Measurements from ENCODE around the gene CCDC47. TPM values are rescaled to one million over a fixed set of nuclear protein-coding genes. Genes with fewer than 3 reads are reported as not detected.

The CCDC47 gene, protein sequence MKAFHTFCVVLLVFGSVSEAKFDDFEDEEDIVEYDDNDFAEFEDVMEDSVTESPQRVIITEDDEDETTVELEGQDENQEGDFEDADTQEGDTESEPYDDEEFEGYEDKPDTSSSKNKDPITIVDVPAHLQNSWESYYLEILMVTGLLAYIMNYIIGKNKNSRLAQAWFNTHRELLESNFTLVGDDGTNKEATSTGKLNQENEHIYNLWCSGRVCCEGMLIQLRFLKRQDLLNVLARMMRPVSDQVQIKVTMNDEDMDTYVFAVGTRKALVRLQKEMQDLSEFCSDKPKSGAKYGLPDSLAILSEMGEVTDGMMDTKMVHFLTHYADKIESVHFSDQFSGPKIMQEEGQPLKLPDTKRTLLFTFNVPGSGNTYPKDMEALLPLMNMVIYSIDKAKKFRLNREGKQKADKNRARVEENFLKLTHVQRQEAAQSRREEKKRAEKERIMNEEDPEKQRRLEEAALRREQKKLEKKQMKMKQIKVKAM
- total RNA-seq (ENCODE audit: low replicate concordance): 71.8 and 78.2 TPM in 2 replicates
- long read RNA-seq, transcript CCDC47-204 (12 exons, 1,719 nt): minor isoform, 27 of 276 reads
- long read RNA-seq, transcript CCDC47-201 (13 exons, 3,466 nt): major isoform, 203 of 276 reads
- long read RNA-seq, partial matches to known transcripts: 38 of 276 reads
- long read RNA-seq, other reads (novel, unspliced or antisense): 8 of 276 reads

DNA sequence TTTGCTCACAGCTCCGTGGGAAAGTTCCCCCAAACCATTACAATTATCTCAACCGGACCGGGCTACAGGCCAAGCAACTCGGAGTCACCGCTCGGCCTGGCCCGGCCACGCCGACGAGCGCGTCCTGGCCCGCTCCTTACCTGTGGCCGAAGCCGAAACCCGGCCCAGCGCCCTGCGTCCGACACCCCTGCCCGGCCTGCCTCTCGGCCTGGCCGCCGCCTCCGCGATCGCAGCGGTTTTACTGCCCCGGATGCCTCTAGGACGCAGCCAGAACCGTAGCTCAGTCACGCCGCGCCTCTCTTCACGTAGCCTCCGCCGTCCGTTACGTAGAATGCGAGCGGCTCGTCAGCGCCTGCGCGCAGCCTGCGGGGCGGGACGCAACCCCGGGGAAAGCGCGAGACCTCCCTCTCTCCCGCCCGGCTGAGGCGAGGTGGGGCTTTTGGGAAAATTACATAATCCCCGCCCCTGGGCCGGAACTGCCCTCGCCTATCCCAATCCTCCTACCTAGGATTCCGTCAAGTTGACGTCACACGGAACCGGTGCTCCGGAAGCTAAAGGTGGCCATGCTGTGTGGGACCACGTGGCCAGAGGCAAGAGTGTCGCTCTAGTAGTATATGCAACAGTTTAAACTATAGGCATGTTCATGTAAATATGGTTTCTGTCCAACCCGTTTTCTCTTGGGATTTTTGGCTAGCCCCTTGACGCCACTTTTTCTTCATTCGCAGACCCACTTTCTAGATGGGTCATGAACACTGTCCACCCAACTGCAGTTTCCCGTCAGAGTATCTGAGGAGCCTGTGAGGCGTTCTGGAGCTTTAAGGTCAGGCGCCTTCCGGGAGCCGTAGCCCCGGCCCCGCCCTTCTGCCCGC lies at the start of gene CCDC47:
TSS of gene CCDC47 (minus strand) at position 326 of the 869 bp plus-strand sequence. CDS start 7,422 bp downstream, outside the sequence.
- TF ChIP-seq, protein P1, sequence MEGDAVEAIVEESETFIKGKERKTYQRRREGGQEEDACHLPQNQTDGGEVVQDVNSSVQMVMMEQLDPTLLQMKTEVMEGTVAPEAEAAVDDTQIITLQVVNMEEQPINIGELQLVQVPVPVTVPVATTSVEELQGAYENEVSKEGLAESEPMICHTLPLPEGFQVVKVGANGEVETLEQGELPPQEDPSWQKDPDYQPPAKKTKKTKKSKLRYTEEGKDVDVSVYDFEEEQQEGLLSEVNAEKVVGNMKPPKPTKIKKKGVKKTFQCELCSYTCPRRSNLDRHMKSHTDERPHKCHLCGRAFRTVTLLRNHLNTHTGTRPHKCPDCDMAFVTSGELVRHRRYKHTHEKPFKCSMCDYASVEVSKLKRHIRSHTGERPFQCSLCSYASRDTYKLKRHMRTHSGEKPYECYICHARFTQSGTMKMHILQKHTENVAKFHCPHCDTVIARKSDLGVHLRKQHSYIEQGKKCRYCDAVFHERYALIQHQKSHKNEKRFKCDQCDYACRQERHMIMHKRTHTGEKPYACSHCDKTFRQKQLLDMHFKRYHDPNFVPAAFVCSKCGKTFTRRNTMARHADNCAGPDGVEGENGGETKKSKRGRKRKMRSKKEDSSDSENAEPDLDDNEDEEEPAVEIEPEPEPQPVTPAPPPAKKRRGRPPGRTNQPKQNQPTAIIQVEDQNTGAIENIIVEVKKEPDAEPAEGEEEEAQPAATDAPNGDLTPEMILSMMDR (conservative IDR thresholded peaks at IDR 0.05): no peak
- Mint-ChIP-seq H3K4me3 (peak within 1 kb of the TSS; percentile 100), H3K36me3 (peaks cover 26% of the 10 kb centered on the region), H3K27me3 (peaks cover 3% of the 10 kb centered on the region), H3K9me3 (no peaks in the 10 kb centered on the region), H3K27ac (peak within 1 kb of the TSS; percentile 100), H3K4me1 (ENCODE audit: unreplicated experiment) (peaks cover 31% of the 10 kb centered on the region)
- DNase-seq (ENCODE audit: extremely low spot score, unreplicated experiment): peak; percentile 98

DNA sequence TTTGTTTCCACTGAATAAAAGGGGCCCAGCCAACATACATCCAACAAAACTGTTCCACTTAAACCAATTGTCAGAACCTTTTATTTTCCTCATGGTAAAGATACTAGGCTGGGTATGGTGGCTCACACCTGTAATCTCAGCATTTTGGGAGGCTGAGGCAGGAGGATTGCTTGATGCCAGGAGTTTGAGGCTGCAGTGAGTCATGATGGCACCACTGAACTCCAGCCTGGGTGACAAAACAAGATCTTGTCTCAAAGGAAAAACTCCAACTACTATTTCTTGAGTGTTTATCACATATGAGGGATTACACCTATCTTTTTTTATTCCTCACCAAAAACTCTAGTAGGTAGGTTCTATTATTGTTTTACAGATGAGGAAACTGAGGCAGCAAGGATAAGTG lies 49.1 kb upstream of the CCDC47 start:
- H3K9me3 Mint-ChIP-seq: no peaks in the 10 kb centered on the region
- H3K27ac Mint-ChIP-seq: no peak overlapping the region
- no peak for DNase-seq (ENCODE audit: extremely low spot score, unreplicated experiment)
- no peaks in the 10 kb centered on the region for H3K27me3 Mint-ChIP-seq
- H3K4me3 Mint-ChIP-seq: no peak overlapping the region
- TF ChIP-seq, protein P1 (conservative IDR thresholded peaks at IDR 0.05): no peak
- H3K36me3 Mint-ChIP-seq: peaks cover 40% of the 10 kb centered on the region
- H3K4me1 Mint-ChIP-seq (ENCODE audit: unreplicated experiment): peaks cover 30% of the 10 kb centered on the region

DNA sequence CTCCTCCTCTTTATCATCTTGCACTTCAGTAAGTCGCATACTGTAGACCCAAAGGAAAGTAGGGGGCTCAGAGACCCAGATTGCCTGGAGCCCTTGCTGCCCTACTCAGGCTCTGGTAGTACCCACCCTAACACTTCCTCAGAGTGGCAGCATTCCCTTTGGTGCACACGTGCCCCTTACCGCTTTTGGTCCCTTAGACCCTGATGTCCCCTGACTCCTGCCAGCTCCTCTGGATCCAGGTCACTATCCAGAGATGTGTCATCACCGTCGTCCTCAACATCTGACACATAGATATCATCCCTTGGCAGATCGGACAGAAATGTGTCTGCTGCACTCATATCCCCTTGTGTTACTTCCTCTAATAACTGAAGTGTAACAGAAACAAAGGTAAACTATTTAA lies 48.4 kb upstream of the CCDC47 start:
- TF ChIP-seq, protein P1 (conservative IDR thresholded peaks at IDR 0.05): no peak
- DNase-seq (ENCODE audit: extremely low spot score, unreplicated experiment): no peak
- Mint-ChIP-seq H3K27ac (no peak overlapping the region), H3K4me3 (no peak overlapping the region), H3K9me3 (no peaks in the 10 kb centered on the region), H3K4me1 (ENCODE audit: unreplicated experiment) (peaks cover 24% of the 10 kb centered on the region), H3K27me3 (no peaks in the 10 kb centered on the region), H3K36me3 (peaks cover 40% of the 10 kb centered on the region)

DNA sequence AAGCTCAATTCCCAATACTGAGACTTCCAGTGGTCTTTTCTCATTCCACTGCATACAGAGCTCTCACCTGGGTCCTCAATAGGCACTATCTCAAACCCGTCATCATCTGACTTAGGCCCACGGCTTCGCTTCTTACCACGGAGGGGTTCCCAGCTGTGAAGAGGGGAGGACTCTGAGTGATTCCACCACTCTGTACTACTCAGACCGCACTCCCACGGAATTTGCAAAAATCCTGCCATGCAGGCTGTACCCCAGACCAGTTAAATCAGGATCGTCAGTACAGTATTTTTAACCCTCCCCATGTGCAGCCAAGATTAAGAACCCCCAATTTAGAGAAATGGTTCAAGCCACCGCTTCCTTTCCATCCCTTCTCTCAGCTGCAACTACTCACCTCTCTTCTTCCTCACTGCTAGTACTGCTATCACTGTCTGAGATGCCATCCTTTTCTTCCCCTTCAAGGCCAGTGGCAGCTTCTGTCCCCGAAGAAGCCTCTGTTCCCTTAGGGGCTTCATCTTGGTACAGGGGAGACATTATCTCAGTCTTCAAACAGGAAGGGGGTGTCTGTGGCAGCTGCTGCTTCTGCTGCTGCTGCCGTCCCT lies 47.7 kb upstream of the CCDC47 start:
- no peak for DNase-seq (ENCODE audit: extremely low spot score, unreplicated experiment)
- no peaks in the 10 kb centered on the region for H3K27me3 Mint-ChIP-seq
- TF ChIP-seq, protein P1 (conservative IDR thresholded peaks at IDR 0.05): no peak
- no peaks in the 10 kb centered on the region for H3K9me3 Mint-ChIP-seq
- peaks cover 40% of the 10 kb centered on the region for H3K36me3 Mint-ChIP-seq
- peaks cover 17% of the 10 kb centered on the region for H3K4me1 Mint-ChIP-seq (ENCODE audit: unreplicated experiment)
- no peak overlapping the region for H3K4me3 Mint-ChIP-seq
- H3K27ac Mint-ChIP-seq: no peak overlapping the region
